H9 (cell line): ENCODE results near the gene CEP41. TPM values are rescaled to one million over a fixed set of nuclear protein-coding genes. Genes with fewer than 3 reads are reported as not detected.

Source experiments
- DNase-seq: peaks from one replicate; pipeline ENCODE4 v3.0.0-alpha.2; 2017
- H2AFZ ChIP-seq: one replicate; pipeline ENCODE4 v1.6.1; 2013; ENCODE audit warnings: mild to moderate bottlenecking, low read length, control low read depth, moderate library complexity
- H2AK5ac ChIP-seq: 2 replicates; pipeline ENCODE4 v1.6.1; 2013; ENCODE audit warnings: low read length, control low read depth, mixed read lengths; ENCODE audit not compliant: insufficient read length
- H2BK120ac ChIP-seq: one replicate; pipeline ENCODE4 v1.6.1; 2013; ENCODE audit warnings: low read depth, mild to moderate bottlenecking, low read length, control low read depth, inconsistent platforms; ENCODE audit not compliant: poor library complexity, severe bottlenecking
- H2BK12ac ChIP-seq: 2 replicates; pipeline ENCODE4 v1.6.1; 2013; ENCODE audit warnings: low read length, control low read depth, mixed read lengths, low read depth; ENCODE audit not compliant: insufficient read length
- H2BK15ac ChIP-seq: 2 replicates; pipeline ENCODE4 v1.6.1; 2013; ENCODE audit warnings: low read depth, low read length, control low read depth
- H2BK20ac ChIP-seq: one replicate; pipeline ENCODE4 v1.6.1; 2013; ENCODE audit warnings: low read depth, mild to moderate bottlenecking, low read length, control low read depth, inconsistent platforms; ENCODE audit not compliant: poor library complexity, severe bottlenecking
- H2BK5ac ChIP-seq: 2 replicates; pipeline ENCODE4 v1.6.1; 2013; ENCODE audit warnings: low read length, control low read depth, mixed read lengths; ENCODE audit not compliant: insufficient read length
- H3K14ac ChIP-seq: 2 replicates; pipeline ENCODE4 v1.6.1; 2013; ENCODE audit warnings: low read length, control low read depth; ENCODE audit not compliant: insufficient read depth
- H3K18ac ChIP-seq: 2 replicates; pipeline ENCODE4 v1.6.1; 2013; ENCODE audit warnings: low read depth, mild to moderate bottlenecking, mixed read lengths, low read length, control low read depth; ENCODE audit not compliant: insufficient read length
- H3K23ac ChIP-seq: 2 replicates; pipeline ENCODE4 v1.6.1; 2013; ENCODE audit warnings: low read length, control low read depth, mixed read lengths, low read depth; ENCODE audit not compliant: insufficient read length
- H3K23me2 ChIP-seq: 2 replicates; pipeline ENCODE4 v1.6.1; 2013; ENCODE audit warnings: low read depth, mild to moderate bottlenecking, mixed read lengths, low read length, control low read depth; ENCODE audit not compliant: insufficient read length, poor library complexity, severe bottlenecking
- H3K27ac ChIP-seq: 2 replicates; pipeline ENCODE4 v1.5.1; 2013; ENCODE audit warnings: low read length, control low read depth, mixed read lengths, low read depth; ENCODE audit not compliant: insufficient read length
- H3K27me3 ChIP-seq: 2 replicates; pipeline ENCODE4 v1.6.1; 2013; ENCODE audit warnings: low read length, control low read depth, inconsistent platforms; ENCODE audit not compliant: insufficient read depth
- H3K4ac ChIP-seq: 2 replicates; pipeline ENCODE4 v1.6.1; 2013; ENCODE audit warnings: low read depth, mild to moderate bottlenecking, control low read depth, inconsistent platforms, low read length, moderate library complexity
- H3K4me1 ChIP-seq: 2 replicates; pipeline ENCODE4 v1.6.1; 2013; ENCODE audit warnings: low read length, control low read depth, inconsistent platforms; ENCODE audit not compliant: insufficient read depth
- H3K4me2 ChIP-seq: 2 replicates; pipeline ENCODE4 v1.6.1; 2013; ENCODE audit warnings: low read length, control low read depth, mixed read lengths; ENCODE audit not compliant: insufficient read length, insufficient read depth
- H3K56ac ChIP-seq: 2 replicates; pipeline ENCODE4 v1.6.1; 2013; ENCODE audit warnings: low read depth, mild to moderate bottlenecking, mixed read lengths, low read length, control low read depth; ENCODE audit not compliant: insufficient read length
- H3K79me1 ChIP-seq: 2 replicates; pipeline ENCODE4 v1.6.1; 2013; ENCODE audit warnings: low read depth, mild to moderate bottlenecking, moderate library complexity, low read length, control low read depth, inconsistent platforms; ENCODE audit not compliant: insufficient read depth, poor library complexity, severe bottlenecking
- H3K79me2 ChIP-seq: 2 replicates; pipeline ENCODE4 v1.6.1; 2013; ENCODE audit warnings: low read length, control low read depth, inconsistent platforms; ENCODE audit not compliant: insufficient read depth
- H3K9ac ChIP-seq: 2 replicates; pipeline ENCODE4 v1.6.1; 2013; ENCODE audit warnings: low read length, control low read depth, mixed read lengths; ENCODE audit not compliant: insufficient read length; ENCODE audit errors: extremely low read depth
- H3K9me3 ChIP-seq: one replicate; pipeline ENCODE4 v1.6.1; 2013; ENCODE audit warnings: low read depth, low read length, inconsistent platforms; ENCODE audit not compliant: control insufficient read depth
- H3T11ph ChIP-seq: one replicate; pipeline ENCODE4 v1.6.1; 2013; ENCODE audit warnings: mild to moderate bottlenecking, low read length, control low read depth, inconsistent platforms
- H4K20me1 ChIP-seq: one replicate; pipeline ENCODE4 v1.6.1; 2013; ENCODE audit not compliant: control insufficient read depth, insufficient read length, insufficient read depth
- H4K5ac ChIP-seq: 2 replicates; pipeline ENCODE4 v1.6.1; 2013; ENCODE audit warnings: low read depth, mild to moderate bottlenecking, mixed read lengths, low read length, control low read depth; ENCODE audit not compliant: insufficient read length
- H4K8ac ChIP-seq: replicated peaks from 2 replicates; pipeline ENCODE4 v1.6.1; 2013; ENCODE audit warnings: low read length, control low read depth, mixed read lengths, low read depth; ENCODE audit not compliant: insufficient read length
- H4K91ac ChIP-seq: 2 replicates; pipeline ENCODE4 v1.6.1; 2013; ENCODE audit warnings: low read depth, mild to moderate bottlenecking, moderate library complexity, mixed read lengths, low read length, control low read depth; ENCODE audit not compliant: insufficient read length
- H3K27ac Mint-ChIP-seq, 3 experiments: 2 replicates in 2 of 3; 3 replicates in 1 of 3; pipeline ENCODE4 v1.8.0; 2020 to 2021; ENCODE audit warnings: mixed read lengths in 3 of 3, mild to moderate bottlenecking in 1 of 3, moderate library complexity in 1 of 3
- H3K27me3 Mint-ChIP-seq: 2 replicates; pipeline ENCODE4 v1.8.0; 2021; ENCODE audit warnings: low read depth, mild to moderate bottlenecking, moderate library complexity, mixed read lengths
- H3K36me3 Mint-ChIP-seq, 3 experiments: 2 replicates in 2 of 3; 3 replicates in 1 of 3; pipeline ENCODE4 v1.8.0; 2020 to 2021; ENCODE audit warnings: low read depth in 3 of 3, mixed read lengths in 3 of 3; ENCODE audit not compliant: insufficient read depth in 1 of 3
- H3K4me1 Mint-ChIP-seq, 2 experiments: 2 replicates each; pipeline ENCODE4 v1.8.0; 2020; ENCODE audit warnings: mixed read lengths in 2 of 2
- H3K4me3 Mint-ChIP-seq, 2 experiments: 2 replicates in 1 of 2; 3 replicates in 1 of 2; pipeline ENCODE4 v1.8.0; 2020 to 2021; ENCODE audit warnings: mild to moderate bottlenecking in 2 of 2, mixed read lengths in 2 of 2, moderate library complexity in 1 of 2
- H3K9me3 Mint-ChIP-seq, 2 experiments: 2 replicates in 1 of 2; 3 replicates in 1 of 2; pipeline ENCODE4 v1.8.0; 2020; ENCODE audit warnings: mild to moderate bottlenecking in 2 of 2, mixed read lengths in 2 of 2, moderate library complexity in 1 of 2
- CTCF ChIP-seq: fragments of 200-600 bp; sonication (generic); conservative IDR thresholded peaks from 3 replicates; pipeline ENCODE4 v1.8.0; 2021; ENCODE audit warnings: antibody characterized with exemption, mild to moderate bottlenecking
- WGBS: extraction: QIAGEN DNeasy Blood & Tissue Kit; methylation state at CpG from one replicate; pipeline ENCODE4 v1.1.7; 2013; ENCODE audit warnings: missing lambda C conversion rate, low lambda C conversion rate, mixed read lengths; ENCODE audit not compliant: insufficient read length; ENCODE audit errors: extremely low coverage; 5-methylcytosine and 5-hydroxymethylcytosine counted together
- total RNA-seq: library from RNA; stranded (reverse); gene quantifications from 2 replicates; pipeline ENCODE4 v1.2.1, GENCODE V29; 2021

Gene CEP41
- total RNA-seq, 1 experiment from 2014 or later = 9.7 TPM

GRCh38 chr7:130388671-130389070, 52.1 kb downstream of the CEP41 start:
- no peak overlapping the region for H3T11ph ChIP-seq
- H4K91ac ChIP-seq = no peak overlapping the region
- Mint-ChIP-seq H3K27me3 (peaks cover 2% of the 10 kb centered on the region; the same call in 1 of the 2 replicates), H3K4me3 (no peak overlapping the region), H3K27ac (no peak overlapping the region), H3K4me1 (no peaks in the 10 kb centered on the region; a peak in 2 of 4 replicates), H3K9me3 (peaks cover 0 to 6% of the 10 kb centered on the region in 2 experiments; a peak in 3 of 5 replicates), H3K36me3 (peaks cover 2 to 4% (median 2%) of the 10 kb centered on the region in 3 experiments; a peak in 4 of 7 replicates)
- H3K79me2 ChIP-seq = no peaks in the 10 kb centered on the region
- H3K4me1 ChIP-seq = no peaks in the 10 kb centered on the region
- H3K23ac ChIP-seq = no peak overlapping the region
- no peak overlapping the region for H2AK5ac ChIP-seq
- H4K5ac ChIP-seq = no peak overlapping the region
- H3K4me2 ChIP-seq = no peak overlapping the region
- no peak overlapping the region for H2BK5ac ChIP-seq
- no peak overlapping the region for H3K27ac ChIP-seq
- no peaks in the 10 kb centered on the region for H3K9me3 ChIP-seq
- H4K20me1 ChIP-seq = no peaks in the 10 kb centered on the region
- H3K4ac ChIP-seq = no peak overlapping the region
- H2BK20ac ChIP-seq = no peak overlapping the region
- H3K79me1 ChIP-seq = no peaks in the 10 kb centered on the region
- H2BK12ac ChIP-seq = no peak overlapping the region
- TF ChIP-seq CTCF = no peak
- H3K23me2 ChIP-seq = no peaks in the 10 kb centered on the region
- no peak overlapping the region for H2BK15ac ChIP-seq
- no peak overlapping the region for H3K56ac ChIP-seq
- no peaks in the 10 kb centered on the region for H3K27me3 ChIP-seq
- H3K18ac ChIP-seq = no peak overlapping the region
- no peak overlapping the region for H4K8ac ChIP-seq
- H3K9ac ChIP-seq = no peak overlapping the region
- no peak overlapping the region for H3K14ac ChIP-seq
- DNase-seq = no peak
- H2BK120ac ChIP-seq = no peak overlapping the region
- no CpG with 5 or more reads among the region's 2 CpGs for WGBS
- H2AFZ ChIP-seq = no peak overlapping the region
